Measurements from ENCODE around the gene SLC7A6. TPM values are rescaled to one million over a fixed set of nuclear protein-coding genes. Genes with fewer than 3 reads are reported as not detected.
A peak's percentile ranks its signal among the peaks of the same experiment; 100 is the strongest.

The SLC7A6 gene
- total and polyA plus RNA-seq, 2 of the 8 experiments (the other 6 are each of a cell fraction or from before 2014, with no cell fraction given), result 28.0 to 37.8 TPM

- TF ChIP-seq, protein P1, sequence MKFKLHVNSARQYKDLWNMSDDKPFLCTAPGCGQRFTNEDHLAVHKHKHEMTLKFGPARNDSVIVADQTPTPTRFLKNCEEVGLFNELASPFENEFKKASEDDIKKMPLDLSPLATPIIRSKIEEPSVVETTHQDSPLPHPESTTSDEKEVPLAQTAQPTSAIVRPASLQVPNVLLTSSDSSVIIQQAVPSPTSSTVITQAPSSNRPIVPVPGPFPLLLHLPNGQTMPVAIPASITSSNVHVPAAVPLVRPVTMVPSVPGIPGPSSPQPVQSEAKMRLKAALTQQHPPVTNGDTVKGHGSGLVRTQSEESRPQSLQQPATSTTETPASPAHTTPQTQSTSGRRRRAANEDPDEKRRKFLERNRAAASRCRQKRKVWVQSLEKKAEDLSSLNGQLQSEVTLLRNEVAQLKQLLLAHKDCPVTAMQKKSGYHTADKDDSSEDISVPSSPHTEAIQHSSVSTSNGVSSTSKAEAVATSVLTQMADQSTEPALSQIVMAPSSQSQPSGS (IDR thresholded peaks at IDR 0.05; ENCODE audit: low read length), result no peak
- TF ChIP-seq, protein P2, sequence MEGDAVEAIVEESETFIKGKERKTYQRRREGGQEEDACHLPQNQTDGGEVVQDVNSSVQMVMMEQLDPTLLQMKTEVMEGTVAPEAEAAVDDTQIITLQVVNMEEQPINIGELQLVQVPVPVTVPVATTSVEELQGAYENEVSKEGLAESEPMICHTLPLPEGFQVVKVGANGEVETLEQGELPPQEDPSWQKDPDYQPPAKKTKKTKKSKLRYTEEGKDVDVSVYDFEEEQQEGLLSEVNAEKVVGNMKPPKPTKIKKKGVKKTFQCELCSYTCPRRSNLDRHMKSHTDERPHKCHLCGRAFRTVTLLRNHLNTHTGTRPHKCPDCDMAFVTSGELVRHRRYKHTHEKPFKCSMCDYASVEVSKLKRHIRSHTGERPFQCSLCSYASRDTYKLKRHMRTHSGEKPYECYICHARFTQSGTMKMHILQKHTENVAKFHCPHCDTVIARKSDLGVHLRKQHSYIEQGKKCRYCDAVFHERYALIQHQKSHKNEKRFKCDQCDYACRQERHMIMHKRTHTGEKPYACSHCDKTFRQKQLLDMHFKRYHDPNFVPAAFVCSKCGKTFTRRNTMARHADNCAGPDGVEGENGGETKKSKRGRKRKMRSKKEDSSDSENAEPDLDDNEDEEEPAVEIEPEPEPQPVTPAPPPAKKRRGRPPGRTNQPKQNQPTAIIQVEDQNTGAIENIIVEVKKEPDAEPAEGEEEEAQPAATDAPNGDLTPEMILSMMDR (IDR thresholded peaks at IDR 0.05; ENCODE audit: control extremely low read depth in 1 of 3, insufficient read depth in 1 of 3, low read depth in 1 of 3, low read length in 3 of 3), result peak; percentile 61 to 69 (median 69)
- TF ChIP-seq PHF8 (conservative IDR thresholded peaks at IDR 0.05; ENCODE audit: low read depth, low read length), result peak; percentile 71
- TF ChIP-seq, protein P3, sequence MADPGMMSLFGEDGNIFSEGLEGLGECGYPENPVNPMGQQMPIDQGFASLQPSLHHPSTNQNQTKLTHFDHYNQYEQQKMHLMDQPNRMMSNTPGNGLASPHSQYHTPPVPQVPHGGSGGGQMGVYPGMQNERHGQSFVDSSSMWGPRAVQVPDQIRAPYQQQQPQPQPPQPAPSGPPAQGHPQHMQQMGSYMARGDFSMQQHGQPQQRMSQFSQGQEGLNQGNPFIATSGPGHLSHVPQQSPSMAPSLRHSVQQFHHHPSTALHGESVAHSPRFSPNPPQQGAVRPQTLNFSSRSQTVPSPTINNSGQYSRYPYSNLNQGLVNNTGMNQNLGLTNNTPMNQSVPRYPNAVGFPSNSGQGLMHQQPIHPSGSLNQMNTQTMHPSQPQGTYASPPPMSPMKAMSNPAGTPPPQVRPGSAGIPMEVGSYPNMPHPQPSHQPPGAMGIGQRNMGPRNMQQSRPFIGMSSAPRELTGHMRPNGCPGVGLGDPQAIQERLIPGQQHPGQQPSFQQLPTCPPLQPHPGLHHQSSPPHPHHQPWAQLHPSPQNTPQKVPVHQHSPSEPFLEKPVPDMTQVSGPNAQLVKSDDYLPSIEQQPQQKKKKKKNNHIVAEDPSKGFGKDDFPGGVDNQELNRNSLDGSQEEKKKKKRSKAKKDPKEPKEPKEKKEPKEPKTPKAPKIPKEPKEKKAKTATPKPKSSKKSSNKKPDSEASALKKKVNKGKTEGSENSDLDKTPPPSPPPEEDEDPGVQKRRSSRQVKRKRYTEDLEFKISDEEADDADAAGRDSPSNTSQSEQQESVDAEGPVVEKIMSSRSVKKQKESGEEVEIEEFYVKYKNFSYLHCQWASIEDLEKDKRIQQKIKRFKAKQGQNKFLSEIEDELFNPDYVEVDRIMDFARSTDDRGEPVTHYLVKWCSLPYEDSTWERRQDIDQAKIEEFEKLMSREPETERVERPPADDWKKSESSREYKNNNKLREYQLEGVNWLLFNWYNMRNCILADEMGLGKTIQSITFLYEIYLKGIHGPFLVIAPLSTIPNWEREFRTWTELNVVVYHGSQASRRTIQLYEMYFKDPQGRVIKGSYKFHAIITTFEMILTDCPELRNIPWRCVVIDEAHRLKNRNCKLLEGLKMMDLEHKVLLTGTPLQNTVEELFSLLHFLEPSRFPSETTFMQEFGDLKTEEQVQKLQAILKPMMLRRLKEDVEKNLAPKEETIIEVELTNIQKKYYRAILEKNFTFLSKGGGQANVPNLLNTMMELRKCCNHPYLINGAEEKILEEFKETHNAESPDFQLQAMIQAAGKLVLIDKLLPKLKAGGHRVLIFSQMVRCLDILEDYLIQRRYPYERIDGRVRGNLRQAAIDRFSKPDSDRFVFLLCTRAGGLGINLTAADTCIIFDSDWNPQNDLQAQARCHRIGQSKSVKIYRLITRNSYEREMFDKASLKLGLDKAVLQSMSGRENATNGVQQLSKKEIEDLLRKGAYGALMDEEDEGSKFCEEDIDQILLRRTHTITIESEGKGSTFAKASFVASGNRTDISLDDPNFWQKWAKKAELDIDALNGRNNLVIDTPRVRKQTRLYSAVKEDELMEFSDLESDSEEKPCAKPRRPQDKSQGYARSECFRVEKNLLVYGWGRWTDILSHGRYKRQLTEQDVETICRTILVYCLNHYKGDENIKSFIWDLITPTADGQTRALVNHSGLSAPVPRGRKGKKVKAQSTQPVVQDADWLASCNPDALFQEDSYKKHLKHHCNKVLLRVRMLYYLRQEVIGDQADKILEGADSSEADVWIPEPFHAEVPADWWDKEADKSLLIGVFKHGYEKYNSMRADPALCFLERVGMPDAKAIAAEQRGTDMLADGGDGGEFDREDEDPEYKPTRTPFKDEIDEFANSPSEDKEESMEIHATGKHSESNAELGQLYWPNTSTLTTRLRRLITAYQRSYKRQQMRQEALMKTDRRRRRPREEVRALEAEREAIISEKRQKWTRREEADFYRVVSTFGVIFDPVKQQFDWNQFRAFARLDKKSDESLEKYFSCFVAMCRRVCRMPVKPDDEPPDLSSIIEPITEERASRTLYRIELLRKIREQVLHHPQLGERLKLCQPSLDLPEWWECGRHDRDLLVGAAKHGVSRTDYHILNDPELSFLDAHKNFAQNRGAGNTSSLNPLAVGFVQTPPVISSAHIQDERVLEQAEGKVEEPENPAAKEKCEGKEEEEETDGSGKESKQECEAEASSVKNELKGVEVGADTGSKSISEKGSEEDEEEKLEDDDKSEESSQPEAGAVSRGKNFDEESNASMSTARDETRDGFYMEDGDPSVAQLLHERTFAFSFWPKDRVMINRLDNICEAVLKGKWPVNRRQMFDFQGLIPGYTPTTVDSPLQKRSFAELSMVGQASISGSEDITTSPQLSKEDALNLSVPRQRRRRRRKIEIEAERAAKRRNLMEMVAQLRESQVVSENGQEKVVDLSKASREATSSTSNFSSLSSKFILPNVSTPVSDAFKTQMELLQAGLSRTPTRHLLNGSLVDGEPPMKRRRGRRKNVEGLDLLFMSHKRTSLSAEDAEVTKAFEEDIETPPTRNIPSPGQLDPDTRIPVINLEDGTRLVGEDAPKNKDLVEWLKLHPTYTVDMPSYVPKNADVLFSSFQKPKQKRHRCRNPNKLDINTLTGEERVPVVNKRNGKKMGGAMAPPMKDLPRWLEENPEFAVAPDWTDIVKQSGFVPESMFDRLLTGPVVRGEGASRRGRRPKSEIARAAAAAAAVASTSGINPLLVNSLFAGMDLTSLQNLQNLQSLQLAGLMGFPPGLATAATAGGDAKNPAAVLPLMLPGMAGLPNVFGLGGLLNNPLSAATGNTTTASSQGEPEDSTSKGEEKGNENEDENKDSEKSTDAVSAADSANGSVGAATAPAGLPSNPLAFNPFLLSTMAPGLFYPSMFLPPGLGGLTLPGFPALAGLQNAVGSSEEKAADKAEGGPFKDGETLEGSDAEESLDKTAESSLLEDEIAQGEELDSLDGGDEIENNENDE (IDR thresholded peaks at IDR 0.05; ENCODE audit: insufficient replicate concordance, low read length), result no peak
Observed at GRCh38 chr16:68264128-68265077, at the start of gene SLC7A6 (continued).
